SK-N-SH (cell line): ENCODE data around the gene PKD1. TPM values are rescaled to one million over a fixed set of nuclear protein-coding genes. Genes with fewer than 3 reads are reported as not detected.

ENCODE experiments used
- CTCF ChIA-PET: fragments of 300-600, 350-600 bp; formaldehyde crosslinking; extraction: SDS; loops from one replicate; lab custom pipeline; 2021; lab: Yijun Ruan, JAX
- POLR2A ChIA-PET: fragments of 350-600 bp; sonication (Branson Sonifier 250); formaldehyde crosslinking; extraction: SDS; loops from one replicate; lab custom pipeline; 2020; ENCODE audit warnings: antibody characterized with exemption, inconsistent platforms; lab: Yijun Ruan, JAX
- DNase-seq: peaks from one replicate; pipeline ENCODE4 v3.0.0; 2012
- H2AFZ ChIP-seq: fragments of 200-600 bp; sonication (generic); 2 replicates; pipeline ENCODE4 v1.8.1; 2016; ENCODE audit warnings: antibody characterized with exemption, mild to moderate bottlenecking, low read depth
- H3F3A ChIP-seq: fragments of 200-600 bp; sonication (generic); replicated peaks from 2 replicates; pipeline ENCODE3; 2016; ENCODE audit warnings: antibody characterized with exemption, mild to moderate bottlenecking; ENCODE audit not compliant: insufficient read depth
- H3K27ac ChIP-seq, 2 experiments: fragments of 200-500 bp in 1 of 2; fragments of 200-600 bp in 1 of 2; sonication (Bioruptor generic) in 1 of 2; sonication (generic), shearing (Covaris generic) in 1 of 2; 2 replicates each; pipeline versions ENCODE4 v1.5.1 to v1.6.1; 2014 to 2016; ENCODE audit warnings: low read depth in 2 of 2, inconsistent platforms in 1 of 2, low read length in 1 of 2, mild to moderate bottlenecking in 1 of 2, mixed read lengths in 1 of 2
- H3K27me3 ChIP-seq: fragments of 200-600 bp; sonication (generic), shearing (Covaris generic); 2 replicates; pipeline ENCODE4 v1.6.1; 2016; ENCODE audit warnings: mixed run types; ENCODE audit not compliant: insufficient read depth
- H3K36me3 ChIP-seq, 2 experiments: fragments of 200-500 bp in 1 of 2; fragments of 200-600 bp in 1 of 2; sonication (Bioruptor generic) in 1 of 2; sonication (generic) in 1 of 2; replicated peaks in 1 of 2; 2 replicates each; pipeline versions ENCODE3 to v1.5.1; 2014 to 2016; ENCODE audit warnings: low read length in 1 of 2, mild to moderate bottlenecking in 1 of 2; ENCODE audit not compliant: insufficient read depth in 2 of 2, control insufficient read depth in 1 of 2
- H3K4me1 ChIP-seq, 2 experiments: fragments of 200-500 bp in 1 of 2; fragments of 200-600 bp in 1 of 2; sonication (Bioruptor generic) in 1 of 2; sonication (generic), shearing (Covaris generic) in 1 of 2; 2 replicates each; pipeline versions ENCODE4 v1.5.1 to v1.6.1; 2014 to 2016; ENCODE audit warnings: low read depth in 1 of 2, low read length in 1 of 2, mixed run types in 1 of 2; ENCODE audit not compliant: insufficient read depth in 2 of 2, control insufficient read depth in 1 of 2
- H3K4me2 ChIP-seq: fragments of 200-600 bp; sonication (generic), shearing (Covaris generic); 2 replicates; pipeline ENCODE4 v1.6.1; 2017; ENCODE audit warnings: mixed run types
- H3K4me3 ChIP-seq, 2 experiments: fragments of 200-500 bp in 1 of 2; fragments of 200-600 bp in 1 of 2; sonication (Bioruptor generic) in 1 of 2; sonication (generic), shearing (Covaris generic) in 1 of 2; 2 replicates each; pipeline versions ENCODE4 v1.5.1 to v1.8.1; 2014 to 2016; ENCODE audit warnings: low read depth in 2 of 2, inconsistent platforms in 1 of 2, low read length in 1 of 2, mild to moderate bottlenecking in 1 of 2, mixed read lengths in 1 of 2, moderate library complexity in 1 of 2
- H3K79me2 ChIP-seq: fragments of 200-600 bp; sonication (generic); 2 replicates; pipeline ENCODE4 v1.8.1; 2017; ENCODE audit warnings: mild to moderate bottlenecking; ENCODE audit not compliant: insufficient read depth
- H3K9ac ChIP-seq: fragments of 200-600 bp; sonication (generic); 2 replicates; pipeline ENCODE4 v1.6.1; 2017; ENCODE audit warnings: mixed run types
- H3K9me2 ChIP-seq: fragments of 200-600 bp; sonication (generic); 2 replicates; pipeline ENCODE4 v1.6.1; 2017; ENCODE audit warnings: mixed run types
- H3K9me3 ChIP-seq: fragments of 200-600 bp; sonication (generic); 2 replicates; pipeline ENCODE4 v1.6.1; 2017; ENCODE audit warnings: mixed run types, mild to moderate bottlenecking, moderate library complexity
- H4K20me1 ChIP-seq: fragments of 200-600 bp; sonication (generic); 2 replicates; pipeline ENCODE4 v1.6.1; 2017; ENCODE audit warnings: mild to moderate bottlenecking, mixed run types; ENCODE audit not compliant: insufficient read depth
- CHD2 ChIP-seq: fragments of 150-350 bp; IDR thresholded peaks from 2 replicates; pipeline ENCODE4 v1.6.1; 2018; ENCODE audit warnings: low read length; ENCODE audit not compliant: partially characterized antibody
- EP300 ChIP-seq, 2 experiments: IDR thresholded peaks; 2 replicates each; pipeline versions ENCODE4 v1.4.0 to v1.6.1; 2012; ENCODE audit warnings: borderline replicate concordance in 1 of 2, low read depth in 1 of 2, low read length in 1 of 2
- EZH2phosphoT487 ChIP-seq: fragments of 200-600 bp; sonication (generic); IDR thresholded peaks from 2 replicates; pipeline ENCODE4 v1.6.1; 2017; ENCODE audit warnings: low read depth, mixed run types, mild to moderate bottlenecking, antibody characterized with exemption, moderate library complexity, borderline replicate concordance
- FOSL2 ChIP-seq: IDR thresholded peaks from 2 replicates; pipeline ENCODE4 v1.4.0; 2012; ENCODE audit warnings: low read depth, mild to moderate bottlenecking, moderate library complexity, borderline replicate concordance
- FOXJ3 ChIP-seq: sonication (generic); formaldehyde crosslinking; IDR thresholded peaks from 2 replicates; pipeline ENCODE4 v1.5.1; 2020; ENCODE audit warnings: mild to moderate bottlenecking, missing genetic modification reagents
- GABPA ChIP-seq: IDR thresholded peaks from 2 replicates; pipeline ENCODE4 v1.4.0; 2012; ENCODE audit warnings: low read depth, mild to moderate bottlenecking
- MAX ChIP-seq: IDR thresholded peaks from 2 replicates; pipeline ENCODE4 v1.4.0; 2012; ENCODE audit warnings: low read depth
- MEF2A ChIP-seq: IDR thresholded peaks from 2 replicates; pipeline ENCODE4 v1.4.0; 2012; ENCODE audit warnings: low read depth, borderline replicate concordance
- NFIC ChIP-seq: IDR thresholded peaks from 2 replicates; pipeline ENCODE4 v1.4.0; 2012; ENCODE audit warnings: borderline replicate concordance
- NRF1 ChIP-seq: IDR thresholded peaks from 2 replicates; pipeline ENCODE4 v1.6.1; 2012; ENCODE audit warnings: low read depth, mild to moderate bottlenecking, low read length
- RXRA ChIP-seq: IDR thresholded peaks from 2 replicates; pipeline ENCODE4 v1.4.0; 2012; ENCODE audit warnings: low read depth, mild to moderate bottlenecking, borderline replicate concordance
- TCF12 ChIP-seq: IDR thresholded peaks from 2 replicates; pipeline ENCODE4 v1.4.0; 2012
- WGBS: methylation state at CpG from one replicate; pipeline ENCODE4 v1.1.6; 2017; ENCODE audit warnings: low lambda C conversion rate; 5-methylcytosine and 5-hydroxymethylcytosine counted together
- polyA plus RNA-seq, 3 experiments: library from polyadenylated mRNA; depleted of rRNA; stranded (reverse); fragments of >200 nt; gene quantifications; 2 replicates each; pipeline ENCODE4 v1.2.3, GENCODE V29; 2012
- TF ChIP-seq, protein P1 (sequence below): IDR thresholded peaks from 2 replicates; pipeline ENCODE4 v1.4.0; 2012; ENCODE audit warnings: low read depth, borderline replicate concordance
- TF ChIP-seq, protein P2 (sequence below): IDR thresholded peaks from 2 replicates; pipeline ENCODE4 v1.4.0; 2012; ENCODE audit warnings: low read depth, borderline replicate concordance

PKD1 gene
- polyA plus RNA-seq, 1 of the 3 experiments (the other 2 are of a cell fraction), result 47.4 TPM

- Histone ChIP-seq H3K4me1 (no peaks in the 10 kb centered on the region), H3K27me3 (no peaks in the 10 kb centered on the region), H3K9me2 (no peaks in the 10 kb centered on the region), H3K4me2 (no peak overlapping the region), H3F3A (no peaks in the 10 kb centered on the region), H3K79me2 (no peaks in the 10 kb centered on the region), H2AFZ (no peak overlapping the region), H3K36me3 (peaks cover 0 to 18% of the 10 kb centered on the region in 2 experiments), H3K9ac (no peak overlapping the region), H3K4me3 (no peak overlapping the region), H3K9me3 (no peaks in the 10 kb centered on the region), H3K27ac (no peak overlapping the region), H4K20me1 (no peaks in the 10 kb centered on the region)
- 89% methylated on average over 14 of the region's 46 CpGs for WGBS
- TF ChIP-seq MEF2A (no peak), MAX (no peak), FOXJ3 (CRISPR knock-in tag) (no peak), FOSL2 (no peak), NFIC (no peak), RXRA (no peak), GABPA (no peak), TCF12 (no peak), EZH2phosphoT487 (no peak), NRF1 (no peak), EP300 (IDR thresholded peaks at IDR 0.05; ENCODE audit: borderline replicate concordance in 1 of 2, low read depth in 1 of 2, low read length in 1 of 2) (no peak), CHD2 (no peak)
- TF ChIP-seq, protein P1, sequence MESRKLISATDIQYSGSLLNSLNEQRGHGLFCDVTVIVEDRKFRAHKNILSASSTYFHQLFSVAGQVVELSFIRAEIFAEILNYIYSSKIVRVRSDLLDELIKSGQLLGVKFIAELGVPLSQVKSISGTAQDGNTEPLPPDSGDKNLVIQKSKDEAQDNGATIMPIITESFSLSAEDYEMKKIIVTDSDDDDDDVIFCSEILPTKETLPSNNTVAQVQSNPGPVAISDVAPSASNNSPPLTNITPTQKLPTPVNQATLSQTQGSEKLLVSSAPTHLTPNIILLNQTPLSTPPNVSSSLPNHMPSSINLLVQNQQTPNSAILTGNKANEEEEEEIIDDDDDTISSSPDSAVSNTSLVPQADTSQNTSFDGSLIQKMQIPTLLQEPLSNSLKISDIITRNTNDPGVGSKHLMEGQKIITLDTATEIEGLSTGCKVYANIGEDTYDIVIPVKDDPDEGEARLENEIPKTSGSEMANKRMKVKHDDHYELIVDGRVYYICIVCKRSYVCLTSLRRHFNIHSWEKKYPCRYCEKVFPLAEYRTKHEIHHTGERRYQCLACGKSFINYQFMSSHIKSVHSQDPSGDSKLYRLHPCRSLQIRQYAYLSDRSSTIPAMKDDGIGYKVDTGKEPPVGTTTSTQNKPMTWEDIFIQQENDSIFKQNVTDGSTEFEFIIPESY, result no peak
- TF ChIP-seq, protein P2, sequence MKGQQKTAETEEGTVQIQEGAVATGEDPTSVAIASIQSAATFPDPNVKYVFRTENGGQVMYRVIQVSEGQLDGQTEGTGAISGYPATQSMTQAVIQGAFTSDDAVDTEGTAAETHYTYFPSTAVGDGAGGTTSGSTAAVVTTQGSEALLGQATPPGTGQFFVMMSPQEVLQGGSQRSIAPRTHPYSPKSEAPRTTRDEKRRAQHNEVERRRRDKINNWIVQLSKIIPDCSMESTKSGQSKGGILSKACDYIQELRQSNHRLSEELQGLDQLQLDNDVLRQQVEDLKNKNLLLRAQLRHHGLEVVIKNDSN, result no peak
- ChIA-PET CTCF (interaction anchor here (1.1 to 2.1 kb wide), 3 partner anchors 13 to 41 kb away, joined by 3 to 5 read pairs (median 4); no protein-coding TSS in a partner anchor), POLR2A (no interaction called here)
- DNase-seq, result no peak
Observed at GRCh38 chr16:2180962-2181923, 45.5 kb upstream of the PKD1 start.
